SIG-M5 (cell line): ENCODE results near the gene DYNC1I1.

Experiments
- DNase-seq: peaks from one replicate; lab custom pipeline; 2025; lab: John Stamatoyannopoulos, UW

Gene DYNC1I1

GRCh38 chr7:96144260-96144526 lies 371.8 kb downstream of the DYNC1I1 start:
- no peak for DNase-seq
